Astrocyte of the spinal cord (primary cell): ENCODE data around the gene RPL28.

ENCODE experiments used
- DNase-seq: peaks from one replicate; pipeline ENCODE4 v3.0.0; 2011; ENCODE audit warnings: low read depth, low spot score
- H3K4me3 ChIP-seq: 2 replicates; pipeline ENCODE4 v1.5.1; 2011; ENCODE audit warnings: low read depth, mild to moderate bottlenecking, low read length, moderate library complexity
- in situ Hi-C: cut with HindIII; loops from 2 replicates; pipeline ENCODE4 v1.10.0; 2017; ENCODE audit warnings: low sequenced_read_pairs
- TF ChIP-seq, protein P1 (sequence below): IDR thresholded peaks from 2 replicates; pipeline ENCODE4 v1.5.1; 2012; ENCODE audit warnings: low read depth, mild to moderate bottlenecking, low read length, inconsistent platforms

RPL28 gene

DNA sequence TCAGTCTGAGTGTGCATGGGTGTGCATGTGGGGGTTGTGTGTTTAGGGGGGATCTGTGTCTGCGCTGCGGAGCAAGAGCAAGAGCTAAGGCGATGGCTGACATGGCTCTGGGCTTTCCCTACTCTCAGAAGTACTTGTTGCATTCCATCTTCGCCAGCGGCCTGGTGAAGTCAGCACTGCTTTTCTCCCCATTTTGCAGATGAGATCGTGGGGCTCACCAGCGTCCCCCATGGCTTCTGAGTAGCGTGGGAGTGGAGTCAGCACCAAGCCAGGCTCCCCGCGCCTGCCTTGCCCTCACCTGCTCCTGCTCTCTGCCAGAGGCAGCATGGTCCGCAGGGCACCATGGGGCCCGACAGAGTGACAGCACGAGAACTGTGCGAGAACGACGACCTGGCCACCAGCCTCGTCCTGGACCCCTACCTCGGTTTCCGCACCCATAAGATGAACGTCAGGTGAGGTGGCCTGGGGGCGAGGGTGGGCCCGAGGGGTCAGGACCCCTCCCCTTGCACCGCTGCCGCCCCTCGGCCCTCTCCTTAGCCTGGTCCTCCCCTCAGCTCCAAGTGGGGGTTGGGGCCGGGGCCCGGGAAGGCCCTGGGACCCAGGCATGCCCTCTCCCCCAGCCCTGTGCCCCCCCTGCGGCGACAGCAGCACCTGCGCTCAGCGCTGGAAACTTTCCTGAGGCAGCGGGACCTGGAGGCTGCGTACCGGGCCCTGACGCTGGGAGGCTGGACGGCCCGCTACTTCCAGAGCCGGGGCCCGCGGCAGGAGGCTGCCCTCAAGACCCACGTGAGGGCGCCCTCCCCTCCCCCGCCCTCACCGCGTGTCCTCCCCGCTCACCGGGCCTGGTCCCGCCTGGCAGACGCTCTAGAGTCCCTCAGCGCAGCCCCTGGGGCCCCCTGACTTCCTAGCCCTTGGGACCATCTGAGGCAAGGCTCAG lies 43.9 kb upstream of the RPL28 start:
- peak overlapping the region; percentile 7 for H3K4me3 ChIP-seq
- no peak for DNase-seq
- in situ Hi-C loops = no loop called here
- TF ChIP-seq, protein P1, sequence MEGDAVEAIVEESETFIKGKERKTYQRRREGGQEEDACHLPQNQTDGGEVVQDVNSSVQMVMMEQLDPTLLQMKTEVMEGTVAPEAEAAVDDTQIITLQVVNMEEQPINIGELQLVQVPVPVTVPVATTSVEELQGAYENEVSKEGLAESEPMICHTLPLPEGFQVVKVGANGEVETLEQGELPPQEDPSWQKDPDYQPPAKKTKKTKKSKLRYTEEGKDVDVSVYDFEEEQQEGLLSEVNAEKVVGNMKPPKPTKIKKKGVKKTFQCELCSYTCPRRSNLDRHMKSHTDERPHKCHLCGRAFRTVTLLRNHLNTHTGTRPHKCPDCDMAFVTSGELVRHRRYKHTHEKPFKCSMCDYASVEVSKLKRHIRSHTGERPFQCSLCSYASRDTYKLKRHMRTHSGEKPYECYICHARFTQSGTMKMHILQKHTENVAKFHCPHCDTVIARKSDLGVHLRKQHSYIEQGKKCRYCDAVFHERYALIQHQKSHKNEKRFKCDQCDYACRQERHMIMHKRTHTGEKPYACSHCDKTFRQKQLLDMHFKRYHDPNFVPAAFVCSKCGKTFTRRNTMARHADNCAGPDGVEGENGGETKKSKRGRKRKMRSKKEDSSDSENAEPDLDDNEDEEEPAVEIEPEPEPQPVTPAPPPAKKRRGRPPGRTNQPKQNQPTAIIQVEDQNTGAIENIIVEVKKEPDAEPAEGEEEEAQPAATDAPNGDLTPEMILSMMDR = no peak

DNA sequence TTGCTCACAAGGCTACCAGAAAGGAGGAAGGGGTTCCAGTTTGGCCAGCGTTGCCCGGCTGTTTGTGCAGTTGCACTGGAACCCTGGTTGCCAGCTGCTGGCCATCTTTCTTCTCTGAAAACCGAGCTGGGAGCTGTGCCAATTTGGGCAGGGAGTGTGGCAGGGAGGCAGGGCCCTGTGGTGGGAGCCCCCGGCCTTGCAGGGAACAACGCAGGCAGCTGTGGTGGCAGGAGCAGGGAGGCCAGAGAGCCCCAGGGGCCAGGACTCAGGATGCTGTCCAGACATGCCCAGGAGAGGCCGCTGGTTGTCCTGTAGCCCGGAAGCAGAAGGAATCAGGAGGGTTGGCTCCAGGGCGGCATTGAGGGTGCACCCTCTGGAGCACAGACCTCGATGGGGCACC lies 41.3 kb upstream of the RPL28 start:
- no peak overlapping the region for H3K4me3 ChIP-seq

DNA sequence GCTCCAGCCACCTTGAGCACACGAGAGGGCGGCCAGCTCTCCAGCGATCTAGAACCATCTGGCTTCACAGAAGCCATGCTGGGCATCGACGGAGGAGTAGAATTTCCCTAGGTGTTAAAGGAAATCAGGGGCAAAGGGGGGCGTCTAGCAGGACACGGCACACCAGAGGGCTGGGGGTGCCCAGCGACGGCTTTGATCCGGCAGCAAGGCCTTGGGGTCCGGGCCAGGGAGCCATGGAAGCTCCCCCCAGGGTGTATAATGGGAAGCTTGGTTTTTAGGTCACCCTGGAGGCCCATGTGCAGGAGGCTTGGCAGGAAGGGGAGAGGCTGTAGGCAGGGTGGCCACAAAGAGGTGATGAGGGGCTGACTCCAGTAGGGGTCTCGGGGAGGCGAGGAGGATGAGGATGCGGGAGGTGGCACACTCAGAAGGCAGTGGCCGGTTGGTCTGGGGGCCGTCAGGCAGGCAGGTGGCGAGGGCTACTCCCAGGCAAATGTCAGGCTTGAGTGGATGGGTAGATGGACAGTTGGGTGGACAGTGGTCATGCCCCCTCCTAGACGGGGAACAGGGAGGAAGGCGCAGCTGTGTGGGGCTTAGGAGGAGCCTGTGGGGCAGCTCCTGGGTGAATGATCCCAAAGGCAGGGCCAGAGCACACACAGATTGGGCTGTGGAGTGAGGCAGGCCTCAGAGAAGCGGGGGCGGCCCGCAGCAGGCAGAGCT lies 40.5 kb upstream of the RPL28 start:
- in situ Hi-C loops = no loop called here

More for the DNA sequence above, 41.3 kb upstream of the RPL28 start:
- TF ChIP-seq, protein P1 = no peak
- peak; percentile 29 for DNase-seq
- in situ Hi-C loops = no loop called here

DNA sequence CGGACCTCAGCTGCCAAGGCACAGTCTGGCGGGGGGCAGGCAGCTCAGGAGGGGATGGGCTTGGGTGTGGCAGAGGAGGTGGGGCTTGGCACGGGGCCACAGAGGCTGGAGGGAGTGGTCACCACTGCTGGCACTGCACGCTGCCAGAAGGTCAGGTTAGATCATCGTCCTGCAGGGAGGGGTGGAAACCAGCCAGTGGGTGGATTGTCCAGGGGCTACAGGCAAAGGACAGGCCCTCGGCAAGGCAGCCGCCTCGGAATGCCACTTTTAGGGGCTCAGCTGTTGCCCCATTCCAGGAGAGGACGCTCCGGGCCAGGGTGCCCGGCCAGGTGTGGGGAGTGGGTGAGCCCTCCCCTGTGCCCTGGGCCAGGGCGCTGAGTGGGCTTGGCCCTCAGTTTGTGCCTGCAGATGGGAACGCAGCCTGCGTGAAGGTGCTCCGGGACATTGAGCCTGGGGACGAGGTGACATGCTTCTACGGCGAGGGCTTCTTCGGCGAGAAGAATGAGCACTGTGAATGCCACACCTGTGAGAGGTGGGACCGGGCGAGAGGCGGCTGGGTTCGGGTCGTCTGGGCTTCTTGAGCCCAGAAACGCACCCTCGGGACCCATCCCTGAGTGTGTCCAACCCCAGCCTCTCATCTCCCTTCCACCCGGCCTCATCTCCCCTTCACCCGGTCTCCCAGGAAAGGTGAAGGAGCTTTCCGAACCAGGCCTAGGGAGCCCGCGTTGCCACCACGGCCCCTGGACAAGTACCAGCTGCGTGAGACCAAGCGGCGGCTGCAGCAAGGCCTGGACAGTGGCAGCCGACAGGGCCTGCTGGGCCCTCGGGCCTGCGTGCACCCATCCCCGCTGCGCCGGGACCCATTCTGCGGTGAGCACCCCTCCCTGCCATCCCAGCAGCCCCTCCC lies 39.7 kb upstream of the RPL28 start:
- in situ Hi-C loops = no loop called here
- TF ChIP-seq, protein P1 = no peak
- no peak overlapping the region for H3K4me3 ChIP-seq
- peak; percentile 14 for DNase-seq

More for the DNA sequence above, 40.5 kb upstream of the RPL28 start:
- TF ChIP-seq, protein P1 = no peak
- H3K4me3 ChIP-seq = no peak overlapping the region
- DNase-seq = no peak

DNA sequence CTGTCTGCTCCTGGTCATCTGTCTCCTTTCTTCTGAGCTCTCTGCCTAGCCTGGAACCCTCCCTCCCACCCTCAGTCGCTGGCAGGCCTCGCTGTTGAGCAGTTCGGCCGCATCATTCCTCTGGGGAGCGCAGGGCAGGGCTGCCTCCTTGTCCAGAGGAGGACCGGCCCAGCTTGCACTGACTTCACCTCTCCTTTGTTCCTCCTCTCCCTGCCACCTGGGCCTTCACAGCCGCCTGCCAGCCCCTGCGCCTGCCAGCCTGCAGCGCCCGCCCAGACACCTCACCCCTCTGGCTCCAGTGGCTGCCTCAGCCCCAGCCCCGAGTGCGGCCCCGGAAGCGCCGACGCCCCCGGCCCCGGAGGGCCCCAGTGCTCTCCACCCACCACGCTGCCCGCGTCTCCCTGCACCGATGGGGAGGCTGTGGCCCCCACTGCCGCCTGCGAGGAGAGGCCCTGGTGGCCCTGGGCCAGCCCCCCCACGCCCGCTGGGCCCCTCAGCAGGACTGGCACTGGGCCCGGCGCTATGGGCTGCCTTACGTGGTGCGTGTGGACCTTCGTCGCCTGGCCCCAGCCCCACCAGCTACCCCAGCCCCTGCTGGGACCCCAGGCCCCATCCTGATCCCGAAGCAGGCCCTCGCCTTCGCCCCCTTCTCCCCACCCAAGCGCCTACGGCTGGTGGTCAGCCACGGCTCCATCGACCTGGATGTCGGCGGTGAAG lies 38.8 kb upstream of the RPL28 start:
- no peak overlapping the region for H3K4me3 ChIP-seq
- no peak for DNase-seq
- TF ChIP-seq, protein P1 = no peak
- in situ Hi-C loops = no loop called here
